WTC11 (cell line): ENCODE results near the gene ASF1A.

ENCODE experiments used
- CREB1 ChIP-seq: sonication (generic); formaldehyde crosslinking; IDR thresholded peaks from 2 replicates; pipeline ENCODE4 v1.8.0; 2023; ENCODE audit warnings: mild to moderate bottlenecking, missing genetic modification reagents
- CTCF ChIP-seq: fragments of 200-600 bp; IDR thresholded peaks from 2 replicates; pipeline ENCODE4 v1.8.0; 2022; ENCODE audit warnings: antibody characterized with exemption
- E2F5 ChIP-seq: sonication (generic); formaldehyde crosslinking; IDR thresholded peaks from 2 replicates; pipeline ENCODE4 v1.8.1; 2022; ENCODE audit warnings: mild to moderate bottlenecking, moderate library complexity, missing genetic modification reagents
- SP1 ChIP-seq: sonication (generic); formaldehyde crosslinking; conservative IDR thresholded peaks from 2 replicates; pipeline ENCODE4 v1.8.1; 2022; ENCODE audit warnings: missing genetic modification reagents
- ZNF138 ChIP-seq: sonication (generic); formaldehyde crosslinking; conservative IDR thresholded peaks from 2 replicates; pipeline ENCODE4 v1.8.1; 2022; ENCODE audit warnings: mild to moderate bottlenecking, moderate library complexity, missing genetic modification reagents
- TF ChIP-seq, protein P1 (sequence below): sonication (generic); formaldehyde crosslinking; IDR thresholded peaks from 2 replicates; pipeline ENCODE4 v1.8.0; 2022; ENCODE audit warnings: mild to moderate bottlenecking, missing genetic modification reagents
- TF ChIP-seq, protein P2 (sequence below): sonication (generic); formaldehyde crosslinking; IDR thresholded peaks from 2 replicates; pipeline ENCODE4 v1.8.0; 2022; ENCODE audit warnings: mild to moderate bottlenecking, missing genetic modification reagents

DNA sequence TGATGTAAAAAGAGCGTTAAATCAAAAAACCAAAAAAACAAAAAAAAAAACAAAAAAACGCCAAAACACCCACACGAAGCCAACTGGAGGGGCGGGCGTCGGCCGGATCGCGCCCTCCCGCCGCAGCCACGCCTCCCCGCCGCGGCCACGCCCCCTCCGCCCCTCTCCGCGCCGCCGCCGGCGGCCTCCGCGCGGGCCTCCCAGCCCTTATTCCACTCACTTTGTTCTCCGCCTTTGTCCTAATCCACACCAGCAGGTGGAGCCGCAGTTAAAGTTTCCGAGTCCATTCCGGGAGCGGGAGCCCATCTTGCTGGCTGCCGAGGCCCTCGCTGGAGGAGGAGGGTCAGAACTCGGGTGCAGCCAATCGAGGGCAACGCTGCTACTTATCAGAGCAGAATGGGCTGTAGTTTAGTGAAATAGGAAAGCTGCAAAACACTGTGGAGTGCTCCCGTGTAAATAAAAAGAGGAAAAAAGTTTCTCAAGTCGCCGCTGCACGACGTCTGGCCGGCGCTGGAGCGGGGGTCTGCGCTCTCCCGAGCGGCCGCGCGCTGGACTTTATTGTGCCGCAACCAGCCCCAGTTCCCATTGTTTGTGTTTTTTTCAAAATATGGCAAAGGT lies at the start of gene ASF1A:
- TF ChIP-seq CTCF (no peak; the same call in 1 of the 2 replicates), SP1 (peak; percentile 93), E2F5 (CRISPR knock-in tag) (0 out of 2 replicates have a peak, but pooled peaks have one; percentile 29), CREB1 (CRISPR knock-in tag) (no peak), ZNF138 (CRISPR knock-in tag) (no peak)
- TF ChIP-seq, protein P1, sequence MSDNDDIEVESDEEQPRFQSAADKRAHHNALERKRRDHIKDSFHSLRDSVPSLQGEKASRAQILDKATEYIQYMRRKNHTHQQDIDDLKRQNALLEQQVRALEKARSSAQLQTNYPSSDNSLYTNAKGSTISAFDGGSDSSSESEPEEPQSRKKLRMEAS (CRISPR knock-in tag) = no peak
- TF ChIP-seq, protein P2, sequence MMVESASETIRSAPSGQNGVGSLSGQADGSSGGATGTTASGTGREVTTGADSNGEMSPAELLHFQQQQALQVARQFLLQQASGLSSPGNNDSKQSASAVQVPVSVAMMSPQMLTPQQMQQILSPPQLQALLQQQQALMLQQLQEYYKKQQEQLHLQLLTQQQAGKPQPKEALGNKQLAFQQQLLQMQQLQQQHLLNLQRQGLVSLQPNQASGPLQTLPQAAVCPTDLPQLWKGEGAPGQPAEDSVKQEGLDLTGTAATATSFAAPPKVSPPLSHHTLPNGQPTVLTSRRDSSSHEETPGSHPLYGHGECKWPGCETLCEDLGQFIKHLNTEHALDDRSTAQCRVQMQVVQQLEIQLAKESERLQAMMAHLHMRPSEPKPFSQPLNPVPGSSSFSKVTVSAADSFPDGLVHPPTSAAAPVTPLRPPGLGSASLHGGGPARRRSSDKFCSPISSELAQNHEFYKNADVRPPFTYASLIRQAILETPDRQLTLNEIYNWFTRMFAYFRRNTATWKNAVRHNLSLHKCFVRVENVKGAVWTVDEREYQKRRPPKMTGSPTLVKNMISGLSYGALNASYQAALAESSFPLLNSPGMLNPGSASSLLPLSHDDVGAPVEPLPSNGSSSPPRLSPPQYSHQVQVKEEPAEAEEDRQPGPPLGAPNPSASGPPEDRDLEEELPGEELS (CRISPR knock-in tag) = no peak
